ENCODE results near the gene TMPRSS3. TPM values are rescaled to one million over a fixed set of nuclear protein-coding genes. Genes with fewer than 3 reads are reported as not detected.

Gene TMPRSS3
- total and polyA plus RNA-seq, 3 donors from 2014 or later: 0.40 to 0.56 TPM; not detected in 1

DNA sequence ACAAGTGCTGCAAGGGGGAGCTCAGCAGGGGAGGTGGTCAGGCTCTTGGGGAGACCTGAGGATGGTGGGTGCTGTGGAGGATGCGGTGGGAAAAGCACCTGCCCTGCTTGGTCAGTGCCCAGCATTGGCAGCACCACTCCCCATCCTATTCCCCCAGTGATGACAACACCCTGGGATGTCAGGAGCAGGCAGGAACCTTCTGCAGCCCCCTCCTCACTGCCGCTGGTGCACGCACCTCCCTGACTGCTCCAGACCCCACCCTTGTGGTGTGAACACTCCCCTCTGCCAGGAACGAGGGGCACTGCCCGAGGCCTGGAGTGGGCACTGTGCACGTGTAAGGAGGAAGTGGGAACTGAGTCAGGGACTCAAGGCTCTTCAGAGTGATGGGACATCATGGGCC, 12.5 kb downstream of the TMPRSS3 start:
- Histone ChIP-seq H3K4me3 (no peak overlapping the region), H3K27ac (no peak overlapping the region), H3K9me3 (no peaks in the 10 kb centered on the region), H3K36me3 (ENCODE audit: low read depth, missing control alignments) (no peaks in the 10 kb centered on the region), H3K27me3 (no peaks in the 10 kb centered on the region), H3K4me1 (no peaks in the 10 kb centered on the region)
- DNase-seq: no peak
- WGBS, 2 donors: 94 to 100% methylated on average over 5 of the region's 6 CpGs
- intact Hi-C loops (cut with DNase I; ENCODE audit: low total_unique reads): no loop called here
- TF ChIP-seq POLR2A (IDR thresholded peaks at IDR 0.05): no peak
- TF ChIP-seq, protein P1, sequence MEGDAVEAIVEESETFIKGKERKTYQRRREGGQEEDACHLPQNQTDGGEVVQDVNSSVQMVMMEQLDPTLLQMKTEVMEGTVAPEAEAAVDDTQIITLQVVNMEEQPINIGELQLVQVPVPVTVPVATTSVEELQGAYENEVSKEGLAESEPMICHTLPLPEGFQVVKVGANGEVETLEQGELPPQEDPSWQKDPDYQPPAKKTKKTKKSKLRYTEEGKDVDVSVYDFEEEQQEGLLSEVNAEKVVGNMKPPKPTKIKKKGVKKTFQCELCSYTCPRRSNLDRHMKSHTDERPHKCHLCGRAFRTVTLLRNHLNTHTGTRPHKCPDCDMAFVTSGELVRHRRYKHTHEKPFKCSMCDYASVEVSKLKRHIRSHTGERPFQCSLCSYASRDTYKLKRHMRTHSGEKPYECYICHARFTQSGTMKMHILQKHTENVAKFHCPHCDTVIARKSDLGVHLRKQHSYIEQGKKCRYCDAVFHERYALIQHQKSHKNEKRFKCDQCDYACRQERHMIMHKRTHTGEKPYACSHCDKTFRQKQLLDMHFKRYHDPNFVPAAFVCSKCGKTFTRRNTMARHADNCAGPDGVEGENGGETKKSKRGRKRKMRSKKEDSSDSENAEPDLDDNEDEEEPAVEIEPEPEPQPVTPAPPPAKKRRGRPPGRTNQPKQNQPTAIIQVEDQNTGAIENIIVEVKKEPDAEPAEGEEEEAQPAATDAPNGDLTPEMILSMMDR (IDR thresholded peaks at IDR 0.05): no peak

DNA sequence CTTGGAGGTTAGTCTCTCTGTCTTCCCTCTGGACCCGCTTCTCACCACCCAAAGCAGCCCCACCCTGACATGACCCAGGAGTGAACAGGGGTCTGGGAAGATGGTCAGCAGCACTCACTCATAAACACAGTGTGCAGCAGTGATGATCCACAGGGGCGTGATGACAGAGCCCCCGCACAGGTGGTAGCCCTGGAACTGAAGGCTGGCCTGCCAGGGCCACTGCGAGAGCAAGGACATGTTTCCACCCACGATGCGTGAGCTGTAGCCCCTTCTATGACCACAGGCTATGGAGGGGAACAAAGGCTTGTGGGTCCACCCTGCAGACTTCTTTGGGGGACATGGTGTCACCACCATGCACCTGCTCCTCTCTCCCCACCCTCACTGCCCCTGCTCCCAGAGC, 12.9 kb downstream of the TMPRSS3 start:
- no peaks in the 10 kb centered on the region for H3K27me3 ChIP-seq
- intact Hi-C loops (cut with DNase I; ENCODE audit: low total_unique reads): no loop called here
- 90 to 94% methylated on average over 6 of the region's 6 CpGs for WGBS, 2 donors

DNA sequence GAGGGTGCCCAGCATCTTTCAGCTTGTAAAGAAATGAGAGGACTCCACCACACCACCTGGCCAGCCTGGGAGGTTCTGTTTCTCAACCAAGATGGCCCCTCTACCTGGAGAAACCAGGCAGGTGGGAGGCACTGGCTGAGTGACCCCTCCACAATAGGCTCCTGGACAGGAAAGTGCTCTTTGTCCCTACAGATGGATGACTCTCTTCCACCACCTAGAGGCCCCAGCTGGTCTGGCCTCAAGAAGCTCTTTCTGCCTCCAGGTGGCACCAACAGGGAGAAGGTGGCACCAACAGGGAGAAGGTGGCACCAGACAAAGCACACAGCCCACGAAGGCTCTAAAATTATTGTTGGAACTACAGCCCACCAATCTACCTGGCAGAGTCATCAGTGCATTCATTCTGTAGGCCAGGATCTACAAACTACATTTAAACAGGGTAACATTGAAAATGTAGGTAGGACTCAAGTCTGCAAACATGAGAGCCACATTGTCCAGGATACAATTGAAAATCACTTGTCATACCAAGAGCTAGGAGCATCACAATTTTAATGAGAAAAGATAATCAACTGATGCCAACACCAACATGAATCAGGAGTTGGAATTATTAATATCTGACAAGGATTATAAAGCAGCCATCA, 14.4 kb downstream of the TMPRSS3 start:
- TF ChIP-seq POLR2A (IDR thresholded peaks at IDR 0.05): no peak
- TF ChIP-seq, protein P1 (IDR thresholded peaks at IDR 0.05): peak in 2 of 3 experiments; percentile 20 to 37
- WGBS, 2 donors: 76 to 88% methylated on average over 1 of the region's 1 CpG
- Histone ChIP-seq H3K27me3 (no peaks in the 10 kb centered on the region), H3K9me3 (no peaks in the 10 kb centered on the region), H3K4me3 (no peak overlapping the region), H3K36me3 (ENCODE audit: low read depth, missing control alignments) (no peaks in the 10 kb centered on the region), H3K27ac (no peak overlapping the region), H3K4me1 (no peaks in the 10 kb centered on the region)
- intact Hi-C loops (cut with DNase I; ENCODE audit: low total_unique reads): no loop called here
- DNase-seq: peak; percentile 34

More for the DNA sequence above, 12.9 kb downstream of the TMPRSS3 start:
- Histone ChIP-seq H3K36me3 (ENCODE audit: low read depth, missing control alignments) (no peaks in the 10 kb centered on the region), H3K4me1 (no peaks in the 10 kb centered on the region), H3K27ac (no peak overlapping the region), H3K4me3 (no peak overlapping the region), H3K9me3 (no peaks in the 10 kb centered on the region)
- DNase-seq: no peak
- TF ChIP-seq, protein P1 (IDR thresholded peaks at IDR 0.05): no peak
- no peak for TF ChIP-seq POLR2A (IDR thresholded peaks at IDR 0.05)

DNA sequence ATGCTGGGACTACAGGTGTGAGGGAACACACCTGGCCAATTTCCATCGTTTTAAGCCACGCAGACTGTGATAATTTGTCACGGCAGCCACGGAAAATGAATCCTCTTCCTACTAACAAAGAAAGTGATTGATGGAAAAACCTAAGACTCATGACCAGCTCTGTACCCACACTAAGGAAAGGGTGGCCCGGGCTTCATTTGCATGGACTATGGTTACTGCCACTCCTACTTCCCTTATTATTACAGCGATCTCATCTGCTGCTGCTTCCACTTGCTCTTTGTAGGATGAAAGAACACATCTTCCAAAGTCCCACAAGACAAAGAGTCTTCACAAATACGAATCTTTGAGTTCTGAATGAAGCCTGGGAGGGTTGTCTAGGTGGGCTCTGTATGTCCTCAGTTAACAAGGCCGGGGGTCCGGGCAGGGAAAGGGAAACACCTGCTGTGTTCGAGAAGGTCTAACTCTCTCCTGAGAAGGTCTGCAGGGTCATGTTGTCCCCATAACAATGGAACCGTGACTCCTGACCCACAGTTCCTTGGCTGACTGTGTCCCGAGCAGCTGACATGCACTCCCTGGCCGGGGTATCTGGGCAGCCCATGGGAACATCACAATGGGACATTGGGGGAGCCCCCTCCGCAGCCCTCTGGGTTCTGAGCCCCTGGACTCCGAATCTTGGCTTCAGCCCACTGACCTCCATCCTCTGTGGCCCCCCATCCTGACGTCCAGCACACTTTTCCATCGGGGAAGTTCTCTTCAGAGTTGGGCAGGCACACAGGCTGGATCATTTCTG, 16.2 kb downstream of the TMPRSS3 start:
- Histone ChIP-seq H3K27ac (no peak overlapping the region), H3K9me3 (no peaks in the 10 kb centered on the region), H3K4me1 (no peaks in the 10 kb centered on the region), H3K27me3 (no peaks in the 10 kb centered on the region), H3K36me3 (ENCODE audit: low read depth, missing control alignments) (no peaks in the 10 kb centered on the region), H3K4me3 (no peak overlapping the region)
- intact Hi-C loops (cut with DNase I; ENCODE audit: low total_unique reads): no loop called here
- no peak for DNase-seq
- WGBS, 2 donors: 82 to 87% methylated on average over 16 to 17 of the region's 17 CpGs
- TF ChIP-seq, protein P1 (IDR thresholded peaks at IDR 0.05): no peak
- TF ChIP-seq POLR2A (IDR thresholded peaks at IDR 0.05): no peak
